GM18868 (cell line): ENCODE data around the gene CDHR2.

Experiments
- ATAC-seq: cut with Tn5 transposase; IDR thresholded peaks from one replicate; pipeline ENCODE4 v1.9.1; 2021; ENCODE audit warnings: mild to moderate bottlenecking, moderate library complexity; ENCODE audit not compliant: unreplicated experiment

CDHR2 gene

DNA sequence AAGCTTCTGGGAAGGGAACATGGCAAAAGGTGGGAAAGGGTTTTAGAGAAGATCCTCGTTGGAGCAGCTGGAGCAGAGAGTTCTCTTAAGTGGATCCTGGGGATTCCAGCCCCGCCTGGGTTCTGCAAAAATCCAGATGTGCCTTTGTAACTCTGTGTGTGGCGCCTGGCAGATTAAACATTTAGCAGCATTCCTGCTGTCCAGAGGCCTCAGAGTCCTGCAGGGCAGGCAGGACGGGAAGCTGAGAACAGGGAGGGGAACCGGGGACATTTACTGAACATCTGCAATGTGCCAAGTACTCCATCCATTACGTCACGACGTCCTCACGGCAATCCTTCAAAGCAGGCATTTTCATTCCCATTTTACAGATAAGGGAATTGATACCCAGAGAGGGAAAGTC is 87.3 kb downstream of the CDHR2 start:
- no peak for ATAC-seq

GRCh38 chr5:176637556-176637955 is 88.4 kb downstream of the CDHR2 start:
- ATAC-seq: no peak

- ATAC-seq: no peak
Observed at GRCh38 chr5:176638437-176638836, 89.3 kb downstream of the CDHR2 start.

DNA sequence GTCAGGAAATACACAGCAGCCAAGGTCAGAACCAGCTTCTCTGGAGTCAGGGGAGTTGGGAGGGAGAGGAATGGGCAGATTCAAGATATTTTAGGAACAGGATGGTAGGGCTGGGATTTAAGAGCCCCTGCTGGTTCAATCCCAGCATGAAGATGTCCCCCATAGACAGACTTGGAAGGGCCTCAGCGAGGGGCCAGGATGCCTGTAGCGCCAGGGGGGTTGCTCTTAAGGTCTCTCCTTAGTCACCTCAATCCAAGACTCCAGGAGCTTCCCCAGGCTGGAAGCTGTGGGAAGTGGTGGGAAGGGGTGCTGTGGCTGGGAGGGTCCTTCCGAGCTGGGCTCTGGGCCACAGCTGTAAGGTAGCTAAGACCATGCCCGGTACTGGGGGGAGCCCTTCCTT is 90.1 kb downstream of the CDHR2 start:
- ATAC-seq: no peak

GRCh38 chr5:176639981-176640380 is 90.8 kb downstream of the CDHR2 start:
- no peak for ATAC-seq

GRCh38 chr5:176640616-176641015 is 91.5 kb downstream of the CDHR2 start:
- no peak for ATAC-seq

- ATAC-seq: no peak
Observed at GRCh38 chr5:176642675-176643490, 93.7 kb downstream of the CDHR2 start.

- ATAC-seq: no peak
Observed at GRCh38 chr5:176643491-176644219, 94.5 kb downstream of the CDHR2 start.

DNA sequence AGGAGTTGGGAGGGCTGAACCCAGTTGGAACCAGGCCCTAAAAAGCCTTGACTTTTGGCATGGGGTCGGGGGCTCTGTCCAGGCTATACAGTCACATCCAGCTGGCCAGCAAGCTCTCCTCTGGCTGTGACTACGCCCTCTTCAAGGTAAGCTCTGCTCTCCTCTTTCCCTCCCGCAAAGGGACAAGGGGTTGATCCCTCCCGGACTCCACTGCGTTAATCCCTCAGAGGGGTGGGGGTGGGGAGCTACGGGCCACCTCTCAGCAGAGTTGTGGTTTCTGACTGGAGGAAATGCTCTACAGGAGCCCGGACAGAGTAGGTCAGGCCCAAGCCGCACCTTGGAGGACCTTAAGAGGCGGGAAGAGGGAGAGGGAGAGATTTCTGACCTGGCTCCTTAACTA is 95.2 kb downstream of the CDHR2 start:
- ATAC-seq: no peak

- ATAC-seq: no peak
Observed at GRCh38 chr5:176644878-176645670, 95.9 kb downstream of the CDHR2 start.
